ENCODE measurements around the gene VMAC. TPM values are rescaled to one million over a fixed set of nuclear protein-coding genes. Genes with fewer than 3 reads are reported as not detected.

VMAC gene
- 6.9 and 9.1 TPM in 2 replicates for total RNA-seq

GRCh38 chr19:5904352-5905113, at the start of gene VMAC:
Gene VMAC (plus strand): TSS chr19:5904872. CDS start chr19:5904891, 19 bp downstream.

GRCh38 chr19:5903624-5904351, 884 bp upstream of the VMAC start, which contains the start of gene NDUFA11:
Gene NDUFA11 (minus strand): TSS chr19:5903790. CDS start chr19:5903708, 82 bp downstream.

GRCh38 chr19:5913739-5914357, 9.2 kb downstream of the VMAC start, which contains the start of gene CAPS:
Gene CAPS (plus strand): TSS chr19:5914254. CDS start chr19:5914407, 153 bp downstream.

Other genes starting within 250 kb of the VMAC start
- gene MICOS13, start 224.4 kb upstream of the VMAC start, total RNA-seq, result 26.4 and 31.4 TPM in 2 replicates
- gene HSD11B1L, start 223.8 kb upstream of the VMAC start, total RNA-seq, result 6.6 and 12.1 TPM in 2 replicates
- 286 and 384 TPM in 2 replicates for gene RPL36, start 214.6 kb upstream of the VMAC start, total RNA-seq
- gene LONP1, start 184.7 kb upstream of the VMAC start, total RNA-seq, result 67.2 and 71.9 TPM in 2 replicates
- not detected in 2 replicates for gene CATSPERD, start 184.2 kb upstream of the VMAC start, total RNA-seq
- gene PRR22, start 120.1 kb upstream of the VMAC start, total RNA-seq, result 0.57 and 0.65 TPM in 2 replicates
- 32.0 and 37.2 TPM in 2 replicates for gene DUS3L, start 113.7 kb upstream of the VMAC start, total RNA-seq
- gene NRTN, start 99.8 kb upstream of the VMAC start, total RNA-seq, result not detected in 2 replicates
- gene FUT6, start 65.2 kb upstream of the VMAC start, total RNA-seq, result not detected in 2 replicates
- gene FUT3, start 53.4 kb upstream of the VMAC start, total RNA-seq, result not detected in 2 replicates
- not detected in 2 replicates for gene FUT5, start 34.3 kb upstream of the VMAC start, total RNA-seq
- 321 and 385 TPM in 2 replicates for gene NDUFA11, start 1.1 kb upstream of the VMAC start, total RNA-seq
- gene CAPS, start 9.4 kb downstream of the VMAC start, total RNA-seq, result 2.3 and 2.5 TPM in 2 replicates
- gene RANBP3, start 73.3 kb downstream of the VMAC start, total RNA-seq, result 59.7 and 59.8 TPM in 2 replicates
- gene RFX2, start 205.6 kb downstream of the VMAC start, total RNA-seq, result 9.1 and 9.8 TPM in 2 replicates
- not detected in 2 replicates for gene ACSBG2, start 230.8 kb downstream of the VMAC start, total RNA-seq